BLaER1 treated with 17β-estradiol and CSF1 and Interleukin-3, amounts not matched to agents 10 nM and 100 nM (cell line): Measurements from ENCODE around the gene ZCCHC7.
A peak's percentile ranks its signal among the peaks of the same experiment; 100 is the strongest.

Source experiments
- H3K27ac ChIP-seq, 11 experiments: shearing (Covaris generic); formaldehyde crosslinking; 2 replicates each; pipeline ENCODE4 v1.8.1; 2022
- H3K27me3 ChIP-seq, 11 experiments: shearing (Covaris generic); formaldehyde crosslinking; 2 replicates each; pipeline ENCODE4 v1.8.1; 2022
- H3K36me3 ChIP-seq, 11 experiments: shearing (Covaris generic); formaldehyde crosslinking; 2 replicates each; pipeline ENCODE4 v1.8.1; 2022
- H3K4me1 ChIP-seq, 10 experiments: shearing (Covaris generic); formaldehyde crosslinking; 2 replicates each; pipeline ENCODE4 v1.8.1; 2022
- H3K4me2 ChIP-seq, 11 experiments: shearing (Covaris generic); formaldehyde crosslinking; 2 replicates each; pipeline ENCODE4 v1.8.1; 2022
- H3K4me3 ChIP-seq, 10 experiments: shearing (Covaris generic); formaldehyde crosslinking; 2 replicates each; pipeline ENCODE4 v1.8.1; 2022
- H3K9ac ChIP-seq, 11 experiments: shearing (Covaris generic); formaldehyde crosslinking; 2 replicates each; pipeline ENCODE4 v1.8.1; 2022
- H3K9me3 ChIP-seq, 11 experiments: shearing (Covaris generic); formaldehyde crosslinking; replicated peaks in 1 of 11; 2 replicates each; pipeline ENCODE4 v1.8.1; 2022
- H4K20me1 ChIP-seq, 11 experiments: shearing (Covaris generic); formaldehyde crosslinking; 2 replicates each; pipeline ENCODE4 v1.8.1; 2022
- Cebpa-rat ChIP-seq, 11 experiments: shearing (Covaris generic); IDR thresholded peaks; 2 replicates each; pipeline ENCODE4 v1.8.1; 2022

Gene ZCCHC7

DNA sequence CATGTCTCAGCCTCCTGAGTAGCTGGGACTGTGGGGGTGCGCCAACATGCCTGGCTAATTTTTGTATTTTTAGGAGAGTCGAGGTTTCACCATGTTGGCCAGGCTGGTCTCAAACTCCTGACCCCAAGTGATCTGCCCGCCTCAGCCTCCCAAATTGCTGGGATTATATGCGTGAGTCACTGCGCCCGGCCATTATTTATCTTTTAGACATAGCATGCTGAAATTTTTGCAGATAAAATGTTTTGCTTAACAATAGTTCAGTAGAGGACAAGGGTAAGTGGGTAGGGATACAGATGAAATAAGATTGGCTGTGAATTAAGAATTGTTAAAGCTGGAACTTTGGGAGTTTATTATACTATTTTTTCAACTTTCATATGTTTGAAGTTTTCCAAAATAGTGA lies 151.3 kb downstream of the ZCCHC7 start:
- H4K20me1 ChIP-seq, result no peaks in the 10 kb centered on the region
- no peak overlapping the region for H3K4me3 ChIP-seq
- H3K27me3 ChIP-seq, result no peaks in the 10 kb centered on the region
- no peak overlapping the region for H3K9ac ChIP-seq
- peaks cover 0 to 100% (median 78%) of the 10 kb centered on the region in 11 experiments; a peak in 18 of 22 replicates for H3K36me3 ChIP-seq
- H3K4me2 ChIP-seq, result no peak overlapping the region
- H3K4me1 ChIP-seq, result peaks cover 0 to 26% (median under 1%) of the 10 kb centered on the region in 10 experiments; a peak in 6 of 20 replicates
- no peak for TF ChIP-seq Cebpa-rat (IDR thresholded peaks at IDR 0.05)
- H3K9me3 ChIP-seq, result peaks cover 11 to 61% (median 31%) of the 10 kb centered on the region in 11 experiments; a peak in 19 of 22 replicates
- peak overlapping the region in 1 of 11 experiments; percentile 13; a peak in 1 of 22 replicates for H3K27ac ChIP-seq

DNA sequence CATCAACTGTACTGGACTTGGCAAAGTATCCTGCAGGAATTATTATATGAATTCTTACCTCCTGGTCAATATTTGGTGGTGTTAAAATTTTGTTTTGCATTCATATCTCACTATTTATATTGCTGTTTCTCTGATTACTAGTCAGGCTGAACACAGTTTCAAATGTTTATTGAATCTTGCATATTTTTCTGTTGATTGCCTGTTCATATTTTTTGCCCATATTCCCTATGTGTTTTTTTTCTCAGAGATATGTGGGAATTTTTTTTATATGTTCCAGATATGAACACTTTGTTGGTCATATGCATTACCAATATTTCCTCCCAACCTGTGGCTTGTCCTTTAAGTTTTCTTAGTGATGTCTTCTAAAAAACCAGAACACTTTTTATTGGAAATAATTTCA lies 153.2 kb downstream of the ZCCHC7 start:
- no peak overlapping the region for H3K27ac ChIP-seq
- peaks cover 0 to 40% (median 3%) of the 10 kb centered on the region in 10 experiments; a peak in 11 of 20 replicates for H3K4me1 ChIP-seq
- H3K36me3 ChIP-seq, result peaks cover 3 to 100% (median 79%) of the 10 kb centered on the region in 11 experiments; a peak in 19 of 22 replicates
- H3K9me3 ChIP-seq, result peaks cover 11 to 57% (median 31%) of the 10 kb centered on the region in 11 experiments; a peak in 19 of 22 replicates
- no peak overlapping the region for H3K4me2 ChIP-seq
- no peak overlapping the region for H3K9ac ChIP-seq
- no peak overlapping the region for H3K4me3 ChIP-seq
- TF ChIP-seq Cebpa-rat (IDR thresholded peaks at IDR 0.05), result no peak
- H3K27me3 ChIP-seq, result no peaks in the 10 kb centered on the region
- no peaks in the 10 kb centered on the region for H4K20me1 ChIP-seq

DNA sequence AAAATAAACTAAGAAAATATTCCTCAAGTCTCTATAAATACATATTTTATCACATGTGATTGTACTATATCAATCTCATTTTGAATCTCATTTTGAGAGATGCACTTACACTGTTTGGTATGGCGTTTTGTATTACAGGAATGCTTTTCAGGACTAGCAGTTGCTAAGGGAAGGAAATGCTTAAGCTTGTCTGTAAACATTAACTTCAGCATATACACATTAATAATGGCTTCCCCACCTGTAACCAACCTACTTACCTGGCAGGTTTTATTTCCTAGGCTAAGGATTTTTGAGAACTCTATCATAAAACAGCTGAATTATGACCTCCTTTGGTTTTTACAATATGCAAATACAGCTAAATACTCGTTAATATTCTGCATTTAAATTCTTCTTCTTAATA lies 161.2 kb downstream of the ZCCHC7 start:
- Histone ChIP-seq H3K36me3 (peaks cover 0 to 48% (median 24%) of the 10 kb centered on the region in 11 experiments; a peak in 13 of 22 replicates), H3K27me3 (no peaks in the 10 kb centered on the region; a peak in 1 of 22 replicates), H3K4me2 (peak overlapping the region; percentile 58 to 91 (median 74)), H4K20me1 (no peaks in the 10 kb centered on the region), H3K9ac (peak overlapping the region; percentile 24 to 88 (median 50); a peak in 13 of 22 replicates), H3K4me3 (peak overlapping the region in 3 of 10 experiments; percentile 5 to 29 (median 9); a peak in 3 of 20 replicates), H3K27ac (peak overlapping the region; percentile 5 to 92 (median 82); a peak in 20 of 22 replicates), H3K4me1 (peaks cover 26 to 81% (median 56%) of the 10 kb centered on the region in 10 experiments), H3K9me3 (peaks cover 0 to 14% (median 0%) of the 10 kb centered on the region in 11 experiments; a peak in 7 of 22 replicates)
- no peak for TF ChIP-seq Cebpa-rat (IDR thresholded peaks at IDR 0.05)

DNA sequence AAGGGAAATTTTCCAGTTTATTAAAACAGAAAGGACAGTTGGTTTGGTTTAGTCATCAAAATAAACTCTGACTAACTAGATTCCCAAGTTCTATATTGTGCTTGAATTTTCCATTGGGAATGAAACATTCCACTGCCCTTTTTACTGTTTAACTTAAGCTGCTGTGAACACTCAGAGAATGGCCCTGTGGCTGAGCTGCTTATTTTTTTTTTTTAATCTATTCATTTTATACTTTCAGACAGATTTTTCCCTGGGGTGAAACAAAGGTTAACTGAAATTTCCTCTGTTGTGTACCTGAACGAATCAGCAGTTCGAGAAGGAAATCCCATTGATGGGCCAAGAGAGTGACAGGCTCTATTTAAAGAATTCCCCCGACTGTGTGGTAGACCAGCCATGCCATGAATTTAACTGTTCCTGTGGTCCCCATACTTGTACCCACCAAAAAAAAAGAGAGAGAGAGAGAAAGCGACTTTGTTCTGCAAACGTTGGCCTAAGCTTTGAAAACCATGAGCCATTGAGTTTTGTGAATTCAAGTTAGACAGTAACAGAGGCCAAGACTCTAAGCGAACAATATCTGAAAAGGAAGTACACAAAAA lies 163.5 kb downstream of the ZCCHC7 start:
- peaks cover 0 to 16% (median 0%) of the 10 kb centered on the region in 11 experiments; a peak in 4 of 22 replicates for H3K9me3 ChIP-seq
- H3K4me1 ChIP-seq, result peaks cover 32 to 91% (median 70%) of the 10 kb centered on the region in 10 experiments
- H3K27ac ChIP-seq, result peak overlapping the region in 9 of 11 experiments; percentile 50 to 92 (median 85); a peak in 19 of 22 replicates
- H3K4me2 ChIP-seq, result peak overlapping the region; percentile 68 to 91 (median 78)
- H3K9ac ChIP-seq, result peak overlapping the region; percentile 12 to 88 (median 72); a peak in 20 of 22 replicates
- no peaks in the 10 kb centered on the region for H4K20me1 ChIP-seq
- peaks cover 0 to 43% (median 17%) of the 10 kb centered on the region in 11 experiments; a peak in 12 of 22 replicates for H3K36me3 ChIP-seq
- no peak for TF ChIP-seq Cebpa-rat (IDR thresholded peaks at IDR 0.05)
- H3K27me3 ChIP-seq, result no peaks in the 10 kb centered on the region; a peak in 1 of 22 replicates
- H3K4me3 ChIP-seq, result peak overlapping the region in 7 of 10 experiments; percentile 24 to 66 (median 57); a peak in 13 of 20 replicates

DNA sequence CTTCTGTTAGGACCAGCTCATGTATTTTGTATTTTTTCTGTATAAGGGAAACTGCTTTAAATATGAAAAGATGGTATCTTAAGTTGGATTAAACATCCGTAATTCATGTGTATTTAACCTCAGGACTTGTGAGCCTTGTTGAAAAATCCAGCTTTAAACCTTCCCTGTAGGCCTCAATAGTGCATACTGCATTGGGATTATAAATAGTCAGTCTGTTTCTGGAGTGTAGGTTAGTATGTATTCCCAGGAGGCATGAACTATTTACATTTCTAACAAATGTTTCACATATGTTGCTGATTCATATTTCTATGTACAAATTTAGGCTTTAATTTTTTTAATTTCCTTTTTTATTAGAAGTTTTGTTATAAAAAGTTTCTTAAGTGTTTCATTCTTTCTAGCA lies 164.3 kb downstream of the ZCCHC7 start:
- Histone ChIP-seq H3K9me3 (peaks cover 0 to 17% (median 0%) of the 10 kb centered on the region in 11 experiments; a peak in 4 of 22 replicates), H3K27ac (peak overlapping the region in 10 of 11 experiments; percentile 27 to 92 (median 84); a peak in 19 of 22 replicates), H4K20me1 (no peaks in the 10 kb centered on the region), H3K4me2 (peak overlapping the region; percentile 68 to 91 (median 78); a peak in 20 of 22 replicates), H3K9ac (peak overlapping the region in 9 of 11 experiments; percentile 27 to 88 (median 76); a peak in 17 of 22 replicates), H3K4me3 (peak overlapping the region in 8 of 10 experiments; percentile 15 to 66 (median 56); a peak in 15 of 20 replicates), H3K4me1 (peaks cover 40 to 95% (median 71%) of the 10 kb centered on the region in 10 experiments), H3K27me3 (no peaks in the 10 kb centered on the region; a peak in 1 of 22 replicates), H3K36me3 (peaks cover 0 to 43% (median 14%) of the 10 kb centered on the region in 11 experiments; a peak in 12 of 22 replicates)
- TF ChIP-seq Cebpa-rat (IDR thresholded peaks at IDR 0.05), result no peak

DNA sequence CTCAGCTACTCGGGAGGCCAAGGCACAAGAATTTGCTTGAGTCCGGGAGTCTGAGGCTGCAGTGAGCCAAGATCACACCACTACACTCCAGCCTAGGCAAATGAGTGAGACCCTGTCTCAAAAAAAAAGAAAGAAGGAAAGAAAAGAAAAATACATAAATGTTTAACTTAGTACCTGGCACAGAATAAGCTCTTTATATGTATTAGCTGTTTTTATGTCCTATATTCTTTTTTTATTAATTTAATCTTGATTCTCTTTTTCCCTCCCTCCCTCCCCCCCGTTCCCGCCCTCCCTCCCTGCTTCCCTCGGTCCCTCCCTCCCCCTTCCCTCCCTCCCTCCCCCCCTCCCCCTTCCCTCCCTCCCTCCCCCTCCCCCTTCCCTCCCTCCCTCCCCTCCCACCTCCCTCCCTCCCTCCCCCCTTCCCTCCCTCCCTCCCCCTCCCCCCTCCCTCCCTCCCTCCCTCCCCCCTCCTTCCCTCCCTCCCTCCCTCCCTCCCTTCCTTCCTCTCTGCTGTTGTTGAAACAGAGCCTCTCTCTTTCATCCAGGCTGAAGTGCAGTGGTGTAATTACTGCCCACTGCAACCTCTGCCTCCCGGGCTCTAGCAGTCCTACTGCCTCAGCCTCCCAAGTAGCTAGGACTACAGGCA lies 166.3 kb downstream of the ZCCHC7 start:
- H4K20me1 ChIP-seq, result no peaks in the 10 kb centered on the region
- H3K4me1 ChIP-seq, result peaks cover 43 to 95% (median 72%) of the 10 kb centered on the region in 10 experiments
- peak overlapping the region in 9 of 11 experiments; percentile 1 to 93 (median 80); a peak in 15 of 22 replicates for H3K4me2 ChIP-seq
- peaks cover 0 to 17% (median 0%) of the 10 kb centered on the region in 11 experiments; a peak in 4 of 22 replicates for H3K9me3 ChIP-seq
- no peaks in the 10 kb centered on the region; a peak in 1 of 22 replicates for H3K27me3 ChIP-seq
- no peak for TF ChIP-seq Cebpa-rat (IDR thresholded peaks at IDR 0.05)
- H3K4me3 ChIP-seq, result peak overlapping the region in 6 of 10 experiments; percentile 54 to 66 (median 59); a peak in 10 of 20 replicates
- H3K27ac ChIP-seq, result peak overlapping the region in 10 of 11 experiments; percentile 27 to 98 (median 90); a peak in 18 of 22 replicates
- peaks cover 0 to 39% (median 12%) of the 10 kb centered on the region in 11 experiments; a peak in 12 of 22 replicates for H3K36me3 ChIP-seq
- H3K9ac ChIP-seq, result peak overlapping the region in 7 of 11 experiments; percentile 55 to 88 (median 79); a peak in 14 of 22 replicates

DNA sequence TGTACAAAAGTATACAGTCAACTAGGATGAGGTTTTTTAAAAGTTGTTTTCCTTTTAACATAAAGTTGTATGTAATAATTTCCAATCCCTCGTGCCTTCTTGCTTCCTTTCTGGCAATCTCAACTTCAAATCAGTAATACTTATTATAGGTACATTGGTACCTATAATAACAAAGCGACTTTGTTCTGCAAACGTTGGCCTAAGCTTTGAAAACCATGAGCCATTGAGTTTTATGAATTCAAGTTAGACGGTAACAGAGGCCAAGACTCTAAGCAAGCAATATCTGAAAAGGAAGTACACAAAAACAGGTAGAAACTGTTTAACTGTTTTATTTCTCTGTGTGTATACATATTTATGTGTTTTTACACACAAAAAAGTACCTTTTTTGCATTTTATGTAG lies 166.9 kb downstream of the ZCCHC7 start:
- peak overlapping the region in 7 of 11 experiments; percentile 28 to 93 (median 73); a peak in 13 of 22 replicates for H3K4me2 ChIP-seq
- H3K9ac ChIP-seq, result peak overlapping the region in 4 of 11 experiments; percentile 30 to 86 (median 50); a peak in 6 of 22 replicates
- peaks cover 42 to 95% (median 71%) of the 10 kb centered on the region in 10 experiments for H3K4me1 ChIP-seq
- H3K4me3 ChIP-seq, result peak overlapping the region in 2 of 10 experiments; percentile 37 to 46; a peak in 3 of 20 replicates
- H3K9me3 ChIP-seq, result peaks cover 0 to 17% (median 0%) of the 10 kb centered on the region in 11 experiments; a peak in 4 of 22 replicates
- peaks cover 0 to 42% (median 12%) of the 10 kb centered on the region in 11 experiments; a peak in 12 of 22 replicates for H3K36me3 ChIP-seq
- TF ChIP-seq Cebpa-rat (IDR thresholded peaks at IDR 0.05), result no peak
- H4K20me1 ChIP-seq, result no peaks in the 10 kb centered on the region
- H3K27me3 ChIP-seq, result no peaks in the 10 kb centered on the region; a peak in 1 of 22 replicates
- peak overlapping the region in 8 of 11 experiments; percentile 46 to 98 (median 93); a peak in 15 of 22 replicates for H3K27ac ChIP-seq

DNA sequence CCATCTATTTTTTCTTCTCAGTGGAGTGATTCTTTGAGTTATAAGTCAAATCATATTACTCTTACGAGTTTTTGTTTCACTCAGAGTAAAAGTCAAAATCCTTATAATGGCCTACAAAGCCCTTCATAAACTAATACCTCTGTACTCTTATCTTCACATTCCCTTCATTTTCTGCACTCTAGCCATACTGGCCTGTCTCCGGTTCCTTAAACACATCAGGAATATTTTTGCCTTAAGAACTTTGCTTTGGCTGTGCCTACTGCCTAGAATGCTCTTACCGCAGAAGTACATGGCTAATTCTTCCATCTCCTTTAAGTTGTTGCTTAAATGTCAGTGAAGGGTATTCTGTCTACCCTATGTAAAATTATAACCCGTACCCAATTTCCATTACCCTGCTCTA lies 169.3 kb downstream of the ZCCHC7 start:
- peak overlapping the region; percentile 8 to 98 (median 86); a peak in 21 of 22 replicates for H3K27ac ChIP-seq
- peak overlapping the region; percentile 25 to 86 (median 71); a peak in 19 of 22 replicates for H3K9ac ChIP-seq

More for the DNA sequence above, 169.3 kb downstream of the ZCCHC7 start:
- peaks cover 0 to 42% (median 12%) of the 10 kb centered on the region in 11 experiments; a peak in 12 of 22 replicates for H3K36me3 ChIP-seq
- peaks cover 0 to 17% (median 0%) of the 10 kb centered on the region in 11 experiments; a peak in 4 of 22 replicates for H3K9me3 ChIP-seq
- 0 out of 22 replicates have a peak, but pooled peaks cover 0 to 4% (median 0%) of the 10 kb centered on the region in 11 experiments for H4K20me1 ChIP-seq
- H3K4me1 ChIP-seq, result peaks cover 48 to 93% (median 73%) of the 10 kb centered on the region in 10 experiments
- no peak for TF ChIP-seq Cebpa-rat (IDR thresholded peaks at IDR 0.05)
- H3K4me3 ChIP-seq, result peak overlapping the region in 7 of 10 experiments; percentile 11 to 47 (median 43); a peak in 13 of 20 replicates
- no peaks in the 10 kb centered on the region for H3K27me3 ChIP-seq
- peak overlapping the region; percentile 58 to 95 (median 84) for H3K4me2 ChIP-seq
